Fibroblast of lung (primary cell): ENCODE measurements around the gene FBXO47. TPM values are rescaled to one million over a fixed set of nuclear protein-coding genes. Genes with fewer than 3 reads are reported as not detected.
A peak's percentile ranks its signal among the peaks of the same experiment; 100 is the strongest.

Source experiments
- DNase-seq, 2 donors: peaks; one replicate each; pipeline versions ENCODE4 v3.0.0 to v3.0.0-alpha.2; 2010; ENCODE audit warnings: low read depth in 2 of 2
- H2AFZ ChIP-seq: 2 replicates; pipeline ENCODE4 v1.5.1; 2012; ENCODE audit warnings: low read length, control low read depth, inconsistent platforms
- H3K27ac ChIP-seq: 2 replicates; pipeline ENCODE4 v1.5.1; 2011; ENCODE audit warnings: low read length, control low read depth; ENCODE audit not compliant: insufficient read depth
- H3K27me3 ChIP-seq: 2 replicates; pipeline ENCODE4 v1.5.1; 2011; ENCODE audit warnings: mild to moderate bottlenecking, low read length; ENCODE audit not compliant: control insufficient read depth, insufficient read depth
- H3K36me3 ChIP-seq: 2 replicates; pipeline ENCODE4 v1.5.1; 2011; ENCODE audit warnings: low read length; ENCODE audit not compliant: control insufficient read depth, insufficient read depth
- H3K4me1 ChIP-seq: 2 replicates; pipeline ENCODE4 v1.5.1; 2011; ENCODE audit warnings: low read length; ENCODE audit not compliant: control insufficient read depth, insufficient read depth; ENCODE audit errors: extremely low read depth
- H3K4me2 ChIP-seq: 2 replicates; pipeline ENCODE4 v1.5.1; 2011; ENCODE audit warnings: low read length, control low read depth; ENCODE audit not compliant: insufficient read depth; ENCODE audit errors: extremely low read depth
- H3K4me3 ChIP-seq, 4 experiments: fragments of 200-600 bp in 1 of 4; sonication (generic) in 1 of 4; replicated peaks in 1 of 4; 2 replicates each; pipeline ENCODE4 v1.5.1; 2011 to 2016; ENCODE audit warnings: low read length in 4 of 4, low read depth in 3 of 4, mild to moderate bottlenecking in 3 of 4, control low read depth in 2 of 4, inconsistent platforms in 1 of 4, mixed read lengths in 1 of 4; ENCODE audit not compliant: insufficient read depth in 1 of 4; ENCODE audit errors: control extremely low read depth in 1 of 4
- H3K79me2 ChIP-seq: 2 replicates; pipeline ENCODE4 v1.5.1; 2012; ENCODE audit warnings: mild to moderate bottlenecking, low read length, inconsistent platforms; ENCODE audit not compliant: control insufficient read depth, insufficient read depth
- H3K9ac ChIP-seq: 2 replicates; pipeline ENCODE4 v1.5.1; 2011; ENCODE audit warnings: mild to moderate bottlenecking, low read length, control low read depth; ENCODE audit not compliant: insufficient read depth
- H3K9me3 ChIP-seq: 2 replicates; pipeline ENCODE4 v1.5.1; 2012; ENCODE audit warnings: low read depth, low read length; ENCODE audit not compliant: control insufficient read depth, insufficient read depth
- H4K20me1 ChIP-seq: 2 replicates; pipeline ENCODE4 v1.5.1; 2011; ENCODE audit warnings: low read length; ENCODE audit not compliant: control insufficient read depth, insufficient read depth; ENCODE audit errors: extremely low read depth
- CTCF ChIP-seq, 2 donors: IDR thresholded peaks in 1 of 2; conservative IDR thresholded peaks in 1 of 2; 1 replicate in 1 of 2; 2 replicates in 1 of 2; pipeline ENCODE4 v1.5.1; 2011 to 2012; ENCODE audit warnings: low read length in 2 of 2, control low read depth in 1 of 2, inconsistent platforms in 1 of 2, low read depth in 1 of 2, mild to moderate bottlenecking in 1 of 2
- EZH2 ChIP-seq: IDR thresholded peaks from 2 replicates; pipeline ENCODE4 v1.5.1; 2012; ENCODE audit warnings: low read length, control low read depth, mild to moderate bottlenecking; ENCODE audit errors: missing control alignments
- polyA plus RNA-seq, 2 donors: library from polyadenylated mRNA; depleted of rRNA in 1 of 2; stranded (reverse) in 1 of 2; unstranded in 1 of 2; fragments of >200 nt; gene quantifications; 2 replicates each; pipeline ENCODE4 v1.2.1, GENCODE V29; 2011 to 2012; ENCODE audit warnings: missing spikeins in 1 of 2
- total RNA-seq: library from RNA; depleted of rRNA; stranded (reverse); fragments of >200 nt; gene quantifications from 2 replicates; pipeline ENCODE4 v1.2.1, GENCODE V29; 2014

The FBXO47 gene
- total and polyA plus RNA-seq, 2 donors (not counting 1 experiment from before 2014, with no cell fraction given), result 0.05 to 0.17 TPM

DNA sequence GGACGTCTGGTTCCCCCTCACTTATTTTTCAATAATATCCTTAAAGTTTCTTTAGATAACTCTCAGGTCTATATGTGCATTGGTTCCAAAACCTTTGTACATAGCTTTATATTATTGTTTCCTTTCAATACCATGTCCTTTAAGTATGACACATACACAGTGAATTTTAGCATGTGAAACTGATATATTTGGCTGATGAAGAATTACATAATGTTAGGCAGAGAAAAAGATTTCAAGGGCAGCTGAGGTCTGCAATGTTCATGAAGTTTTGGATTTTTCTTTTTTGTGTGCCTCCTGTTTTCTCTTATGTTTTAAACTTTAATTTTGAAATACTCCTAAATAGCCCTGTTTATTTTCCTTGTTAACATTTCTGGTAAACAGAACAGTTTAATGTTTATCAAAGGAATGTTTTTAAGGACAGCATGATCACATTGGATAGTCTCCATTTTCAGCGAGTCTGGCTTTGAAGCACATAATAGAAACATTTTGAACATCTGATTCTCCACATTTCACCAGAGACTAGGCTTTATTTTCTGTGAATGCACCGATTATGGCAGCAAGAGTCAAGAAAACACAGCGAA is 32.9 kb upstream of the FBXO47 start:
- Histone ChIP-seq H3K79me2 (no peaks in the 10 kb centered on the region), H3K27ac (peak overlapping the region; percentile 44), H3K4me1 (peaks cover 35% of the 10 kb centered on the region), H3K9me3 (no peaks in the 10 kb centered on the region), H3K27me3 (no peaks in the 10 kb centered on the region), H3K4me3 (no peak overlapping the region), H3K36me3 (no peaks in the 10 kb centered on the region), H3K4me2 (peak overlapping the region; percentile 8), H3K9ac (no peak overlapping the region), H4K20me1 (no peaks in the 10 kb centered on the region), H2AFZ (peak overlapping the region; percentile 45)
- no peak for DNase-seq
- no peak for TF ChIP-seq EZH2
- no peak for TF ChIP-seq CTCF (conservative IDR thresholded peaks at IDR 0.05 in 1 of 2, IDR thresholded peaks at IDR 0.05 in 1 of 2; ENCODE audit: low read depth in 1 of 2, low read length in 2 of 2)

- H3K79me2 ChIP-seq, result no peaks in the 10 kb centered on the region
- H3K4me3 ChIP-seq, result no peak overlapping the region
- no peak overlapping the region for H3K4me2 ChIP-seq
- no peaks in the 10 kb centered on the region for H3K9me3 ChIP-seq
- TF ChIP-seq CTCF (conservative IDR thresholded peaks at IDR 0.05 in 1 of 2, IDR thresholded peaks at IDR 0.05 in 1 of 2; ENCODE audit: low read depth in 1 of 2, low read length in 2 of 2) (no peak), EZH2 (no peak)
- H3K9ac ChIP-seq, result no peak overlapping the region
- H3K4me1 ChIP-seq, result peaks cover 16% of the 10 kb centered on the region
- H2AFZ ChIP-seq, result no peak overlapping the region
- H3K36me3 ChIP-seq, result no peaks in the 10 kb centered on the region
- H3K27ac ChIP-seq, result no peak overlapping the region
- no peaks in the 10 kb centered on the region for H4K20me1 ChIP-seq
- H3K27me3 ChIP-seq, result no peaks in the 10 kb centered on the region
- peak in 1 of 2 donors; percentile 52 for DNase-seq
Observed at GRCh38 chr17:38996660-38997337, 29.6 kb upstream of the FBXO47 start.

DNA sequence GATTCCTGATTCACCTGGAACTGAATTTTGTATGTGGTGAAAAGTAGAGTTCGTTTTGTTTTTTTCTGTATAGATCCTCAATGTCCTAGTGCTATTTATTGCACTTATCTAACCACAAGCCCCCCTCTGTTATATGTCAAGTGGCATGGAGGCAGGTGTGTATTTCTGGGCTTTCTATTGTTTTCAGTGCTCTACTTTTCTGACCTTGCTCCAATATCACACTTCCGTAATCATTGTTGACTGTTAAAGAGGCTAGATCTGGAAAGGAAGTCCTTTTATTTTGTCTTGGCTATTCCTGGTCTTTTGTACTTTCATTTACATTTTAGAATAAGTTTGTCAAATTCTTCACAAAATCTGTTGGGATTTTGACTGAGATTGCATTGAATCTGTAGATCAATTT is 26.8 kb upstream of the FBXO47 start:
- H3K27ac ChIP-seq, result no peak overlapping the region
- no peaks in the 10 kb centered on the region for H3K9me3 ChIP-seq
- no peak overlapping the region for H3K9ac ChIP-seq
- no peaks in the 10 kb centered on the region for H3K36me3 ChIP-seq
- no peak for DNase-seq
- no peaks in the 10 kb centered on the region for H3K4me1 ChIP-seq
- no peak overlapping the region for H3K4me3 ChIP-seq
- no peak overlapping the region for H3K4me2 ChIP-seq
- H4K20me1 ChIP-seq, result no peaks in the 10 kb centered on the region
- H3K27me3 ChIP-seq, result no peaks in the 10 kb centered on the region
- H3K79me2 ChIP-seq, result no peaks in the 10 kb centered on the region
- TF ChIP-seq EZH2 (no peak), CTCF (conservative IDR thresholded peaks at IDR 0.05 in 1 of 2, IDR thresholded peaks at IDR 0.05 in 1 of 2; ENCODE audit: low read depth in 1 of 2, low read length in 2 of 2) (no peak)
- H2AFZ ChIP-seq, result no peak overlapping the region
